TTC549 (cell line): ENCODE measurements around the gene DMKN.

ENCODE experiments used
- FAIRE-seq: peaks from 2 replicates; lab custom pipeline; 2012; peaks lifted over from hg19 to GRCh38; lab: Jason Lieb, UNC

DMKN gene

DNA sequence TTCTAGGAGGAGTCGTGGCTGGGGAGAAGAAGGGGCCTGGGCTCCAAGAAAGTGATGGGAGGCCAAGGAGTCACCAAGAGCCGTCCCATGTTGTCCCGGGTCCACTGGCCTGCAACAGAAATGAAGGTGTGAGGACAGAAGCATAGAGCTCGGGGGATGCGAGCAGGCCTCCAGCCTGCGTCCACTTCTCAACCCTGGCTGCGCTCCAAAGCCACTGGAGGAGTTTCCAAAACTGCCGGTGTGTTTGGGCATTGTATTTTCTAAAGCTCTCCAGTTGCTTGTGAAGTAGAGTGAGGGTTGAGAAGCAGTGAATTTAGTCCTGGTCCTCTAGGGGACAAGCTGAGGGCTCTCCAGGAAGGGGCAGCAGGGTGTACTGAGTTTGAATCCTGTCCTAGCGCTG, 52.4 kb downstream of the DMKN start:
- no peak for FAIRE-seq

DNA sequence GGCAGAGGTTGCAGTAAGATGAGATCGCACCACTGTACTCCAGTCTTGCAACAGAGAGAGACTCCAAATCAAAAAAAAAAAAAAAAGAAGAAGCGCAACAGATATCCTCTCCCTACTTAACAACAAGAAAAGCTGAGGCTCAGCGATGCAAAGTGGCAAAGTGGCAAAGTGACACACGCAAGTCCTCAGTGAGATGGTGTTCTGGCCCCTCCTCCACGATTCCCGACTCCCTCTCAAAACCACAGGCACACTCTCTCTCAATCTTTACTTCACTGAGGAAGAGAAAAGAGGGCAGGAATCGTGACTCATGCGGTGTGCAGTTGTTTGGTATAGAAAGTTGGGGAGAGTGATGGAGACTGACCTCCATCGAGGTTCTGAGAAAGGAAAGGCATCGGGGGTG, 52.8 kb downstream of the DMKN start:
- no peak for FAIRE-seq

DNA sequence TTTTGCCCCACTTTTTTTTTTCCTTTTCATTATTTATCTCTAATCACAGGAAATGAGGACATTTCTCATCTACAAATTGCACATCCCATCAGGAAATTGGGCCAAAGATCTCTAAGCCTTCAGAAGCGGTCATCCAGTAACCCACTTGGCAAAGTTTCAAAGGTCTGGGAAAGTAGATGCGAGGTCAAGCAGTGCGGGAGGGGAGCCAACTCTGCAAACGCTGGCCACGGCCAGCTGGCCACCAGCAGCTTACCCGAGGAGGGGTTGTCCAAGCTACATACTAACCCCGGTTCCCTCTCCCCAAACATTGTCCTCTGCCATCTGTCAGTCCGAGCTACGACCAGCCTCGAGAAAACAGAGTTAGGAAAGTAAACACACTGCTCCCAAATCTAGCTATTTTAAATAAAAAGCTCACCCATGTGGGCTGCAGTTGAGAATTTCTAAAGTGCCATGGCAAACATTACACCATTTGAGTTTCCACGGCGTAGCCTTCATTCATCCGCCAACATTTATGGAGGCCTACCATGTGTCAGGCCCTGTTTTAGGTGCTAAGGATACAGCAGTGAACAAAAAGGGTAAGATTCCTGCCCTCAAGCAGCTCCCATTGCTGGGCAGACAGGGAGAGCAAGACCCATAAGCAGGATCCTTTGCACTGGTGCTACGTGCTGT, 53.9 kb downstream of the DMKN start:
- no peak for FAIRE-seq

DNA sequence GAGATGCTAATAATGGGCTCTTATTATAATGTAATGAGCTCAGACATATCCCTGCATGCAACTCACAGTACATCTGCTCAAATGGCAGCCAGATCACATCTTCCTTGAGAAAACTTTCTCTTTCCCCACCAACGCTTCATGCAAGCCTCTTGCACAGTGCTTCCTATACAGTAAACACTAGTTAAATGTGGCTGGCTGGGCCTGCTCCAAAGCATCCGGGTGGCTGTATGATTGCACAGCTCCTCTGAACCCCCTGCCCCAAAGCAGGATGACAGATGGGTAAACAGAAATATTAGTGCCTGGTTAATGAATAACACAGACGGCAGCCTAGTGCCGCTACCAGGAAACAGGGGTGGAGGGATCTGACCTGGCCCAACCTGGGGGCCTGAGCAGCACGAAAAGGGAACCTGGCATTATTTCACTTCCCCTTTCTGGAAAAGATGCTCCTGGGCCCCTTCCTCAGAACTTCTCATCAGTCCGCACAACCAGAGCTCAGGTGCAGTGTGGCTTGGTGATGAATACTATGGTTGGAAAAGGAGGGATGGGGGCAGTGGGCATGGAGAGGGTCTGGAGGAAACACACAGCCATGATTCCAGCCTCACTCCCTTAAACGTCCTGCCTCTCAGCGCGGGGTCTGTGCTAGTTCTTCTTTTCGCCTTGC, 54.6 kb downstream of the DMKN start:
- FAIRE-seq: no peak

- no peak for FAIRE-seq
Measured at GRCh38 chr19:35458192-35458591, 55.3 kb downstream of the DMKN start.

DNA sequence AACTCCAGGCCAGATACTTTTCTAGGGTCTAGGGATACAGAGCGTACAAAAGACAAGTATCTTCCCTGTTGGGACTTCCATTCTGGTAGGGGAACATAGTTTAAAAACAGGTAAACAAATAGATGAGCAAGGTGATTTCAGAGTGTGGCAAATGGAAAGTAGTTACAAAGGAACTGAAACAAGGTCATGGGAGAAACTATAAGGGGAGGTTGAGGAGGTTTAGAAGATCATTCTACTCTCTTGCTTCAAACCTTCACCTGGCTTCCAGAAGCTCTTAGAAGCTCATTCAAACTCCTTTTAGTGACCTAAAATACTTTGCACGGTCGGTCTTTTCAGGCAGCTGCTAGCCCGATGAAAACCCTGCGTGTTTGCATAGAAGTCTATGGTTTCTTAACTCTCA, 56.3 kb downstream of the DMKN start:
- FAIRE-seq: no peak

DNA sequence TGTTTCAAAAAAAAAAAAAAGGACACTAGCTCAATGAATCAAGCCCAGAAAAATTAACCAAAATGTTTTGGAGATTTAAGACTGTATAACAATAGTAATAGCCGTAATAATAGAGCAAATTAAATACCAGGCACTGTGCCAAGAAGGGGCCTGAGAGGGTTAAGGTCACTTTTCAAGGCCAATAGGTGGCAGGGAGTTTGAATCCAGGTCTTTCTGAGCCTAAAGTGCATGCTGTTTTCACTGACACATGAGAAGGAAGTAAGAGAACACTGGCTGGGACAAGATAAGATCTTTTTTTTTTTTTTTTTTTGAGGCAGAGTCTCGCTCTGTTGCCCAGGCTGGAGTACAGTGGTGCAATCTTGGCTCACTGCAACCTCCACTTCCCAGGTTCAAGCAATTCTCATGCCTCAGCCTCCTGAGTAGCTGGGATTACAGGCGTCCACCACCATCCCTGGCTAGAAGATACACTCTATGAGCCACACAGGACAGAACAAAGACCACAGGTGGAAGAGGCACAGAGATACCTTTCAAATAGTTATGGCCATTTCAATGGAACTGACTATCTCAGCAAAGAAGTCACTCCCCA, 57.7 kb downstream of the DMKN start:
- FAIRE-seq: no peak

DNA sequence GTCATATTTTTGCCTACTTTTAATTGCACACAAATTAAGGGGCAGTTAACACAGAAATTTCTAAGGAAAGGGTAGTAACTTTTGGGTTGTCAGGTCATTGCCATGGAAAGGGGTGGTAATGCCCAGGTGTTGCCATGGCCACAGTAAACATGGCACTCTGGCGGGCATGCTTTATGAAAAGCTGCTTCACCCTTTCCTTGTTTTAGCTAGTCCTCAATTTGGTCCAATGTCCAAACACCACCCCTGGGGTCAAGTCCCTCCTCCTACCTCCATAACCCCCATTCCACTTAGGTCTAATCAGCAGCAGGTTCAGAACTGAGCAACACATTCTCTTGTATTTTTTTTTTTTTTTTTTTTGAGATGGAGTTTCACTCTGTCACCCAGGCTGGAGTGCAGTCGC, 58.8 kb downstream of the DMKN start:
- FAIRE-seq: no peak

GRCh38 chr19:35451338-35452096, 61.9 kb downstream of the DMKN start:
- FAIRE-seq: no peak

DNA sequence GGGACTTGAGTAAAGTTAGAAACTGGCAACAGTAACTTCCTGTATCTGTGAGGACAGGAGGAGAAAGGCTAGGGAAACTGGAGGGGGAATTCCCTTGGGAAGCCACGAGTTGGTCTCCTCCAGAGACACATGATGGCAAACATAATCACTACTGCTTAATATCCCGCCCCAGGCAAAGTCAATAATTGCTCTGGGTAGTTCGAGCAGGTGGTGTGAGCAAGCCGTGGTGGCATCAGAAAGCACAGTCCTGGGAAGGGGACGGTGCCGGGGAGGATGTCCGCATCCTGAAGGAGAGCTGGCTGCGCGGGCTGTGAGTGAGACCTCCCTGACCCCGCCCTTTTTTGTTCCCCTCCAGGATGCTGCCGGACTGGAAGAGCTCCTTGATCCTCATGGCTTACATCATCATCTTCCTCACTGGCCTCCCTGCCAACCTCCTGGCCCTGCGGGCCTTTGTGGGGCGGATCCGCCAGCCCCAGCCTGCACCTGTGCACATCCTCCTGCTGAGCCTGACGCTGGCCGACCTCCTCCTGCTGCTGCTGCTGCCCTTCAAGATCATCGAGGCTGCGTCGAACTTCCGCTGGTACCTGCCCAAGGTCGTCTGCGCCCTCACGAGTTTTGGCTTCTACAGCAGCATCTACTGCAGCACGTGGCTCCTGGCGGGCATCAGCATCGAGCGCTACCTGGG, 63.9 kb downstream of the DMKN start:
- FAIRE-seq: no peak

DNA sequence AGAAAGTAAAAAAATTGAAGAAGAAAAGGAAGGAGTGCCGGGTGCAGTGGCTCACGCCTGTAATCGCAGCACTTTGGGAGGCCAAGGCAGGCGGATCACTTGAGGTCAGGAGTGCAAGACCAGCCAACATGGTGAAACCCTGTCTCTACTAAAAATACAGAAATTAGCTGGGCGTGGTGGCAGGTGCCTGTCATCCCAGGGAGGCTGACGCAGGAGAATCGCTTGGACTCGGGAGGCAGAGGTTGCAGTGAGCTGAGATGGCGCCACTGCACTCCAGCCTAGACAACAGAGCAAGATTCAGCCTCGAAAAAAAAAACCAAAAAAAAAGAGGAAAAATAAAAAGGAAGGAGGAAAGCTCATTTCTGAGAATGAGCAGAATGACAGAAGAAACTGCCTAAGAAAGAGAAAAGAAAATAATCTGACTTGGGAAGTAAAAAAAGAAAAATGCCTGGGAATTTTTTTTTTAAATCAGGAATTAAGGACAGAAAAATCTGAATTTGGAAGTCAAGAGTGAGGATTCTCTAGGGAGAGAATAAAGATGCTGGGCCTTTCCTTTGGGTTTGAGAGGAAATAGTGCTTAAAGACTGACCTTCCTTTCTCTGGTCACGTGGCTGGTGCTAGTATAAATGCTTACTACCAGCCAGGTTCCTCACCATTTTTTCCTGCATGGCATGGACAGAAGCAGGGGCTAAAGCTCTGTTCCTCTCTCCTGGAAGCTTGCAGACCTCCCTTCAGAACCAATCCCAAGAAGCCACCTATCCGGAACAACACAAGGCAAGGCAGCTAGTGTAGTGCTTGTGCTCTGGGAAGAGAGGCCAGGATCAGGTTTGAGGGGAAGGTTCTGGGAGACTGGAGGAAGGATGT, 65.6 kb downstream of the DMKN start, which contains the start of gene FFAR2:
FFAR2 (plus strand) TSS at position 652 of the 864 bp plus-strand sequence. CDS start 1,458 bp downstream, outside the sequence.
- FAIRE-seq: no peak
